Mammary epithelial cell (primary cell): ENCODE data around the gene SUFU.

Experiments
- CTCF ChIP-seq, 2 donors: IDR thresholded peaks in 1 of 2; conservative IDR thresholded peaks in 1 of 2; 2 replicates each; pipeline ENCODE4 v1.5.1; 2011 to 2012; ENCODE audit warnings: inconsistent platforms in 2 of 2, low read length in 2 of 2, mild to moderate bottlenecking in 2 of 2, control low read depth in 1 of 2, low read depth in 1 of 2; ENCODE audit not compliant: insufficient read depth in 1 of 2; ENCODE audit errors: extremely low read depth in 1 of 2
- EZH2 ChIP-seq: IDR thresholded peaks from 2 replicates; pipeline ENCODE4 v1.6.1; 2012; ENCODE audit warnings: low read length, inconsistent platforms, borderline replicate concordance

- TF ChIP-seq CTCF (conservative IDR thresholded peaks at IDR 0.05 in 1 of 2, IDR thresholded peaks at IDR 0.05 in 1 of 2; ENCODE audit: extremely low read depth in 1 of 2, insufficient read depth in 1 of 2, low read depth in 1 of 2, low read length in 2 of 2) (peak; percentile 45 to 79), EZH2 (no peak)
These were observed 175.1 kb downstream of the SUFU start for GRCh38 chr10:102678842-102679289.
